Lower lobe of right lung (tissue), 2 donors: ENCODE measurements around the gene WDR76. TPM values are rescaled to one million over a fixed set of nuclear protein-coding genes. Genes with fewer than 3 reads are reported as not detected.
A peak's percentile ranks its signal among the peaks of the same experiment; 100 is the strongest.
"Not testable (repeated sequence)": the region's sequence is repeated elsewhere in the genome, so short reads cannot be mapped to it uniquely, and the experiment has no call there.

Experiments
- ATAC-seq, 2 donors: fragments of 200-7000 bp; cut with Tn5 transposase; one replicate each; pipeline ENCODE4 v1.9.1; 2020 to 2022; ENCODE audit warnings: mild to moderate bottlenecking in 2 of 2, moderate library complexity in 2 of 2
- DNase-seq: peaks from one replicate; pipeline ENCODE4 v3.0.0-alpha.2; 2020
- H3K27ac ChIP-seq: fragments of 200-600 bp; one replicate; pipeline ENCODE4 v1.8.0; 2022
- H3K27me3 ChIP-seq: fragments of 200-600 bp; one replicate; pipeline ENCODE4 v1.8.0; 2022; ENCODE audit warnings: low read depth
- H3K36me3 ChIP-seq: fragments of 200-600 bp; one replicate; pipeline ENCODE4 v1.8.0; 2022; ENCODE audit warnings: mild to moderate bottlenecking
- H3K4me1 ChIP-seq: fragments of 200-600 bp; one replicate; pipeline ENCODE4 v1.8.0; 2022
- H3K4me3 ChIP-seq: fragments of 200-600 bp; one replicate; pipeline ENCODE4 v1.8.0; 2022; ENCODE audit warnings: mild to moderate bottlenecking
- H3K9me3 ChIP-seq: fragments of 200-600 bp; one replicate; pipeline ENCODE4 v1.8.0; 2022
- CTCF ChIP-seq: fragments of 200-600 bp; IDR thresholded peaks from one replicate; pipeline ENCODE4 v1.8.0; 2022; ENCODE audit warnings: antibody characterized with exemption, mild to moderate bottlenecking
- intact Hi-C: fragments of 100-400 bp; cut with DNase I; formaldehyde crosslinking; loops from one replicate; pipeline ENCODE4 v1.11.0; 2022
- total RNA-seq: library from RNA; stranded (reverse); fragmentation: NEBNext Ultra II Directional; extraction: Animal tissue kit (Norgen Biotek cat#: 25700); gene quantifications from one replicate; pipeline ENCODE4 v1.2.1, GENCODE V29; 2021
- donor health status: DM: no; HTN: yes; CAD: no; lungs with severe emphysema.

WDR76 gene
- total RNA-seq, 1 donor from 2014 or later = 5.7 TPM

- ATAC-seq (no peak), DNase-seq (no peak)
- Histone ChIP-seq H3K27ac (no peak overlapping the region), H3K4me3 (no peak overlapping the region), H3K27me3 (no peaks in the 10 kb centered on the region), H3K36me3 (peaks cover 100% of the 10 kb centered on the region), H3K4me1 (no peaks in the 10 kb centered on the region), H3K9me3 (no peaks in the 10 kb centered on the region)
- intact Hi-C loops = no loop called here
- no peak for TF ChIP-seq CTCF
Measured at GRCh38 chr15:43808435-43808950, 18.3 kb upstream of the WDR76 start.

- Histone ChIP-seq H3K4me1 (no peaks in the 10 kb centered on the region), H3K9me3 (no peaks in the 10 kb centered on the region), H3K36me3 (peaks cover 100% of the 10 kb centered on the region), H3K4me3 (no peak overlapping the region), H3K27ac (no peak overlapping the region), H3K27me3 (no peaks in the 10 kb centered on the region)
- intact Hi-C loops = no loop called here
- no peak for TF ChIP-seq CTCF
- ATAC-seq (peak in 1 of 2 donors; percentile 69), DNase-seq (no peak)
Measured at GRCh38 chr15:43808960-43809678, 17.7 kb upstream of the WDR76 start.

- H3K36me3 ChIP-seq = peaks cover 84% of the 10 kb centered on the region
- intact Hi-C loops = not testable (repeated sequence)
Measured at GRCh38 chr15:43815064-43815463, 11.7 kb upstream of the WDR76 start.

GRCh38 chr15:43821505-43821904, 5.3 kb upstream of the WDR76 start:
- no peaks in the 10 kb centered on the region for H3K9me3 ChIP-seq
- no peak for ATAC-seq
- intact Hi-C loops = no loop called here
- TF ChIP-seq CTCF = no peak
- no peaks in the 10 kb centered on the region for H3K27me3 ChIP-seq
- no peak overlapping the region for H3K27ac ChIP-seq
- DNase-seq = no peak
- no peak overlapping the region for H3K4me3 ChIP-seq
- peaks cover 37% of the 10 kb centered on the region for H3K4me1 ChIP-seq
- H3K36me3 ChIP-seq = peaks cover 21% of the 10 kb centered on the region

More at GRCh38 chr15:43815064-43815463, 11.7 kb upstream of the WDR76 start:
- not testable (repeated sequence) for H3K4me1 ChIP-seq, H3K27me3 ChIP-seq, ATAC-seq, H3K9me3 ChIP-seq, H3K4me3 ChIP-seq, H3K27ac ChIP-seq
- peak; percentile 28 for DNase-seq

GRCh38 chr15:43824302-43825246, 2.2 kb upstream of the WDR76 start, which contains the start of gene MFAP1:
TSS of gene MFAP1 (minus strand) at chr15:43824690. CDS start at chr15:43824569, 121 bp downstream.
- H3K9me3 ChIP-seq = no peaks in the 10 kb centered on the region
- no peak for TF ChIP-seq CTCF
- peaks cover 5% of the 10 kb centered on the region for H3K36me3 ChIP-seq
- peak within 1 kb of the TSS; percentile 86 for H3K27ac ChIP-seq
- intact Hi-C loops = no loop called here
- peak; percentile 96 for DNase-seq
- no peaks in the 10 kb centered on the region for H3K27me3 ChIP-seq
- H3K4me1 ChIP-seq = peaks cover 51% of the 10 kb centered on the region
- peak within 1 kb of the TSS; percentile 68 for H3K4me3 ChIP-seq
- ATAC-seq = peak; percentile 95 to 97

GRCh38 chr15:43825305-43825704, 1.5 kb upstream of the WDR76 start:
- H3K36me3 ChIP-seq, ATAC-seq, H3K27ac ChIP-seq, DNase-seq, H3K27me3 ChIP-seq, H3K9me3 ChIP-seq, intact Hi-C loops, H3K4me3 ChIP-seq: not testable (repeated sequence)
- peaks cover 51% of the 10 kb centered on the region for H3K4me1 ChIP-seq
